GM12878 (cell line): ENCODE data around the gene RGMB. TPM values are rescaled to one million over a fixed set of nuclear protein-coding genes. Genes with fewer than 3 reads are reported as not detected.

ENCODE experiments used
- ATAC-seq: fragments of 200-7000 bp; cut with Tn5 transposase; 3 replicates; pipeline ENCODE4 v1.9.1; 2020; ENCODE audit warnings: mild to moderate bottlenecking, moderate library complexity
- BruUV-seq: library from RNA; stranded (reverse); fragments of 400-500 nt; replicated peaks from 2 replicates; lab custom pipeline; 2021; lab: Mats Ljungman, UMichigan
- CTCF ChIA-PET: fragments of 300-600 bp; sonication (Branson Sonifier 250); formaldehyde crosslinking; extraction: SDS; loops from one replicate; lab custom pipeline; 2021; ENCODE audit warnings: inconsistent platforms; lab: Yijun Ruan, JAX
- POLR2A ChIA-PET: fragments of 350-600 bp; formaldehyde crosslinking; extraction: SDS; loops from one replicate; lab custom pipeline; 2021; ENCODE audit warnings: inconsistent platforms; lab: Charles Lee
- RAD21 ChIA-PET: fragments of 300-600 bp; sonication (Branson Sonifier 250); formaldehyde crosslinking; loops from one replicate; lab custom pipeline; 2023; ENCODE audit warnings: antibody characterized with exemption; ENCODE audit not compliant: unreplicated experiment; lab: Charles Lee
- SMC1A ChIA-PET: fragments of 300-600 bp; sonication (Branson Sonifier 250); formaldehyde crosslinking; loops from one replicate; lab custom pipeline; 2023; ENCODE audit not compliant: unreplicated experiment, uncharacterized antibody; lab: Charles Lee
- DNase-seq: peaks from one replicate; pipeline ENCODE4 v3.0.0-alpha.2; 2011; ENCODE audit warnings: low read depth, low spot score
- FAIRE-seq: peaks from 3 replicates; lab custom pipeline; 2011; peaks lifted over from hg19 to GRCh38; lab: Jason Lieb, UNC
- H2AFZ ChIP-seq: 2 replicates; pipeline ENCODE4 v1.6.0; 2011; ENCODE audit warnings: low read depth, low read length, control low read depth; ENCODE audit not compliant: control insufficient read depth
- H3K27ac ChIP-seq: 2 replicates; pipeline ENCODE4 v1.5.1; 2011; ENCODE audit warnings: control low read depth; ENCODE audit not compliant: control insufficient read depth, insufficient read depth
- H3K27me3 ChIP-seq, 2 experiments: replicated peaks in 1 of 2; 2 replicates each; pipeline versions ENCODE4 v1.6.0 to v1.6.1; 2011; ENCODE audit warnings: low read length in 1 of 2; ENCODE audit not compliant: control insufficient read depth in 2 of 2, insufficient read depth in 2 of 2
- H3K36me3 ChIP-seq, 2 experiments: 2 replicates each; pipeline ENCODE4 v1.5.1; 2011; ENCODE audit warnings: low read length in 1 of 2; ENCODE audit not compliant: control insufficient read depth in 2 of 2, insufficient read depth in 2 of 2
- H3K4me1 ChIP-seq: 2 replicates; pipeline ENCODE4 v1.6.1; 2011; ENCODE audit warnings: mild to moderate bottlenecking, low read length, moderate library complexity, mixed read lengths; ENCODE audit not compliant: control insufficient read depth, insufficient read depth
- H3K4me2 ChIP-seq: 2 replicates; pipeline ENCODE4 v1.6.0; 2011; ENCODE audit warnings: control low read depth; ENCODE audit not compliant: control insufficient read depth, insufficient read depth
- H3K4me3 ChIP-seq: fragments of 200-600 bp; sonication (generic); 2 replicates; pipeline ENCODE4 v1.5.1; 2016
- H3K79me2 ChIP-seq: 2 replicates; pipeline ENCODE4 v1.6.0; 2011; ENCODE audit warnings: low read length; ENCODE audit not compliant: control insufficient read depth, insufficient read depth
- H3K9ac ChIP-seq: 2 replicates; pipeline ENCODE4 v1.8.0; 2011; ENCODE audit warnings: low read length, control low read depth, mixed read lengths; ENCODE audit not compliant: control insufficient read depth, insufficient read depth
- H3K9me3 ChIP-seq: replicated peaks from 3 replicates; pipeline ENCODE4 v1.5.1; 2011; ENCODE audit warnings: mild to moderate bottlenecking, low read length; ENCODE audit not compliant: control insufficient read depth, insufficient read depth
- H4K20me1 ChIP-seq: 2 replicates; pipeline ENCODE4 v1.6.0; 2011; ENCODE audit not compliant: control insufficient read depth, insufficient read depth
- CHD4 ChIP-seq: fragments of 200-600 bp; sonication (generic); IDR thresholded peaks from 2 replicates; pipeline ENCODE4 v1.6.1; 2016; ENCODE audit warnings: mild to moderate bottlenecking
- CREB1 ChIP-seq: IDR thresholded peaks from 2 replicates; pipeline ENCODE4 v1.6.1; 2012; ENCODE audit warnings: low read depth, mild to moderate bottlenecking, inconsistent platforms
- DPF2 ChIP-seq: fragments of 450-650 bp; IDR thresholded peaks from 2 replicates; pipeline ENCODE4 v1.6.1; 2017; ENCODE audit warnings: mild to moderate bottlenecking
- FOXK2 ChIP-seq: fragments of 450-650 bp; IDR thresholded peaks from 2 replicates; pipeline ENCODE4 v1.6.1; 2017; ENCODE audit warnings: mild to moderate bottlenecking, moderate library complexity
- HDAC6 ChIP-seq: fragments of 200-600 bp; sonication (generic); IDR thresholded peaks from one replicate; pipeline ENCODE4 v1.8.0; 2017; ENCODE audit warnings: antibody characterized with exemption; ENCODE audit not compliant: unreplicated experiment
- HDGF ChIP-seq: fragments of 450-650 bp; IDR thresholded peaks from 2 replicates; pipeline ENCODE4 v1.6.1; 2016; ENCODE audit warnings: antibody characterized with exemption
- LARP7 ChIP-seq: fragments of 450-650 bp; IDR thresholded peaks from 2 replicates; pipeline ENCODE4 v1.6.1; 2017; ENCODE audit warnings: mild to moderate bottlenecking
- MLLT1 ChIP-seq: fragments of 450-650 bp; IDR thresholded peaks from 2 replicates; pipeline ENCODE4 v1.6.1; 2016; ENCODE audit warnings: mild to moderate bottlenecking
- NFXL1 ChIP-seq: fragments of 450-650 bp; IDR thresholded peaks from 2 replicates; pipeline ENCODE4 v1.6.1; 2017; ENCODE audit warnings: antibody characterized with exemption, mild to moderate bottlenecking, borderline replicate concordance
- RAD21 ChIP-seq: IDR thresholded peaks from 2 replicates; pipeline ENCODE4 v1.6.1; 2011; ENCODE audit warnings: mild to moderate bottlenecking, low read depth, low read length, moderate library complexity; ENCODE audit not compliant: insufficient read depth
- SMARCA5 ChIP-seq: fragments of 450-650 bp; IDR thresholded peaks from 2 replicates; pipeline ENCODE4 v1.6.1; 2017; ENCODE audit warnings: mild to moderate bottlenecking
- SP1 ChIP-seq: IDR thresholded peaks from one replicate; pipeline ENCODE4 v1.6.1; 2011; ENCODE audit warnings: low read depth, low read length
- SREBF1 ChIP-seq: IDR thresholded peaks from 2 replicates; pipeline ENCODE4 v1.6.1; 2012; ENCODE audit warnings: mild to moderate bottlenecking, low read length
- TAF1 ChIP-seq: IDR thresholded peaks from 2 replicates; pipeline ENCODE4 v1.6.1; 2011; ENCODE audit warnings: mild to moderate bottlenecking, low read depth, low read length, borderline replicate concordance
- ZBED1 ChIP-seq: IDR thresholded peaks from 2 replicates; pipeline ENCODE4 v1.6.1; 2016; ENCODE audit warnings: borderline replicate concordance
- ZBTB33 ChIP-seq: fragments of 450-650 bp; IDR thresholded peaks from 2 replicates; pipeline ENCODE4 v1.6.1; 2017; ENCODE audit warnings: mild to moderate bottlenecking
- WGBS: methylation state at CpG from one replicate; pipeline ENCODE4 v1.1.6; 2016; ENCODE audit warnings: low lambda C conversion rate; ENCODE audit not compliant: insufficient replicate concordance, insufficient coverage; ENCODE audit errors: missing lambda C conversion rate; 5-methylcytosine and 5-hydroxymethylcytosine counted together
- in situ Hi-C: fragments of 300-500 bp; cut with MboI; formaldehyde crosslinking; loops from 9 replicates; pipeline ENCODE4 v1.14.3; 2018; ENCODE audit warnings: mixed read lengths
- intact Hi-C: fragments of 100-400 bp; cut with micrococcal nuclease; formaldehyde crosslinking; loops from one replicate; pipeline ENCODE4 v1.14.2; 2022; ENCODE audit not compliant: unreplicated experiment
- polyA plus RNA-seq, 11 experiments: library from polyadenylated mRNA; depleted of rRNA in 4 of 11; unstranded in 6 of 11; stranded (reverse) in 5 of 11; fragments of >200 nt; fragmentation: Nextera tagmentation in 4 of 11; fragmentation: Illumina TruSeq in 1 of 11; extraction: Ambion mirVana in 4 of 11; extraction: Trizol in 1 of 11; gene quantifications; 1 replicate in 1 of 11; 2 replicates in 10 of 11; pipeline versions ENCODE4 v1.2.1 to v1.2.3, GENCODE V29; 2011 to 2016; ENCODE audit warnings: inconsistent platforms in 2 of 11, missing spikeins in 2 of 11, low read depth in 1 of 11
- total RNA-seq, 4 experiments: library from RNA; depleted of rRNA in 3 of 4; stranded (reverse); fragments of >200 nt in 3 of 4; fragmentation: Illumina TruSeq in 1 of 4; extraction: Trizol in 1 of 4; gene quantifications; 2 replicates each; pipeline versions ENCODE4 v1.2.1 to v1.2.3, GENCODE V29; 2013 to 2021
- TF ChIP-seq, protein P1 (sequence below): IDR thresholded peaks from 2 replicates; pipeline ENCODE4 v1.6.1; 2012; ENCODE audit warnings: low read length, inconsistent platforms

The RGMB gene
- total and polyA plus RNA-seq, 10 of the 15 experiments (the other 5 are each of a cell fraction or from before 2014, with no cell fraction given), result 1.3 to 15.3 (median 7.4) TPM

GRCh38 chr5:98844865-98845264, 71.4 kb downstream of the RGMB start:
- in situ Hi-C loops, result no loop called here
- intact Hi-C loops, result no loop called here
- Histone ChIP-seq H3K4me3 (no peak overlapping the region), H4K20me1 (no peaks in the 10 kb centered on the region), H3K4me1 (no peaks in the 10 kb centered on the region), H3K4me2 (no peak overlapping the region), H3K27ac (no peak overlapping the region), H3K79me2 (no peaks in the 10 kb centered on the region), H3K36me3 (no peaks in the 10 kb centered on the region), H2AFZ (no peak overlapping the region), H3K9me3 (peaks cover 5% of the 10 kb centered on the region; the same call in 1 of the 3 replicates), H3K27me3 (no peaks in the 10 kb centered on the region), H3K9ac (no peak overlapping the region)
- WGBS, result 93% methylated on average over 6 of the region's 6 CpGs
- FAIRE-seq, result no peak
- POLR2A ChIA-PET, result no interaction called here
- TF ChIP-seq DPF2 (no peak), HDGF (no peak), CREB1 (no peak)
- RAD21 ChIA-PET, result no interaction called here
- DNase-seq, result no peak
- no peak for ATAC-seq
- CTCF ChIA-PET, result interaction anchor here (1.2 kb wide), 1 partner anchor 13 kb away, joined by 4 read pairs; no protein-coding TSS in a partner anchor
- SMC1A ChIA-PET, result no interaction called here
- no TSS peak for BruUV-seq

GRCh38 chr5:98845878-98846277, 72.4 kb downstream of the RGMB start:
- H3K27ac ChIP-seq, result no peak overlapping the region
- ChIA-PET POLR2A (no interaction called here), RAD21 (no interaction called here), SMC1A (no interaction called here)
- H3K36me3 ChIP-seq, result no peaks in the 10 kb centered on the region
- H3K79me2 ChIP-seq, result no peaks in the 10 kb centered on the region
- no peak for ATAC-seq
- BruUV-seq, result no TSS peak
- H3K9me3 ChIP-seq, result peaks cover 5% of the 10 kb centered on the region; the same call in 1 of the 3 replicates
- WGBS, result 87% methylated on average over 8 of the region's 8 CpGs
- TF ChIP-seq CHD4 (no peak), SP1 (no peak), HDAC6 (no peak), TAF1 (no peak), SMARCA5 (no peak), SREBF1 (no peak), LARP7 (no peak), RAD21 (no peak), MLLT1 (no peak), NFXL1 (no peak), ZBED1 (no peak), FOXK2 (no peak), ZBTB33 (no peak)
- TF ChIP-seq, protein P1, sequence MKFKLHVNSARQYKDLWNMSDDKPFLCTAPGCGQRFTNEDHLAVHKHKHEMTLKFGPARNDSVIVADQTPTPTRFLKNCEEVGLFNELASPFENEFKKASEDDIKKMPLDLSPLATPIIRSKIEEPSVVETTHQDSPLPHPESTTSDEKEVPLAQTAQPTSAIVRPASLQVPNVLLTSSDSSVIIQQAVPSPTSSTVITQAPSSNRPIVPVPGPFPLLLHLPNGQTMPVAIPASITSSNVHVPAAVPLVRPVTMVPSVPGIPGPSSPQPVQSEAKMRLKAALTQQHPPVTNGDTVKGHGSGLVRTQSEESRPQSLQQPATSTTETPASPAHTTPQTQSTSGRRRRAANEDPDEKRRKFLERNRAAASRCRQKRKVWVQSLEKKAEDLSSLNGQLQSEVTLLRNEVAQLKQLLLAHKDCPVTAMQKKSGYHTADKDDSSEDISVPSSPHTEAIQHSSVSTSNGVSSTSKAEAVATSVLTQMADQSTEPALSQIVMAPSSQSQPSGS, result no peak
- TF ChIP-seq, all 136 proteins: peak for 0
- Histone ChIP-seq H4K20me1 (no peaks in the 10 kb centered on the region), H3K4me2 (no peak overlapping the region), H3K4me3 (no peak overlapping the region), H3K9ac (no peak overlapping the region), H3K27me3 (no peaks in the 10 kb centered on the region), H2AFZ (no peak overlapping the region), H3K4me1 (no peaks in the 10 kb centered on the region)
- FAIRE-seq, result no peak
- in situ Hi-C loops, result no loop called here
- CTCF ChIA-PET, result no interaction called here
- intact Hi-C loops, result no loop called here
- no peak for DNase-seq
